MCF 10A (cell line): ENCODE results near the gene FBLL1. TPM values are rescaled to one million over a fixed set of nuclear protein-coding genes. Genes with fewer than 3 reads are reported as not detected.
"Not testable (repeated sequence)": the region's sequence is repeated elsewhere in the genome, so short reads cannot be mapped to it uniquely, and the experiment has no call there.

Experiments used
- BruUV-seq: library from RNA; stranded (reverse); fragments of 400-500 nt; replicated peaks from 2 replicates; lab custom pipeline; 2021; lab: Mats Ljungman, UMichigan
- CTCF ChIA-PET: fragments of 300-600 bp; sonication (Branson Sonifier 250); formaldehyde crosslinking; extraction: SDS; loops from one replicate; lab custom pipeline; 2021; ENCODE audit warnings: antibody characterized with exemption, inconsistent platforms; lab: Yijun Ruan, JAX
- POLR2A ChIA-PET: fragments of 300-600, 350-650 bp; sonication (Branson Sonifier 250); formaldehyde crosslinking; extraction: SDS; loops from one replicate; lab custom pipeline; 2020; ENCODE audit warnings: antibody characterized with exemption, inconsistent platforms; lab: Yijun Ruan, JAX
- DNase-seq: peaks from one replicate; pipeline ENCODE4 v3.0.0-alpha.2; 2018; ENCODE audit not compliant: unreplicated experiment
- H3K27ac Mint-ChIP-seq: one replicate; pipeline ENCODE4 v1.8.0; 2022; ENCODE audit warnings: mild to moderate bottlenecking, low read depth, mixed read lengths; ENCODE audit not compliant: unreplicated experiment
- H3K27me3 Mint-ChIP-seq: one replicate; pipeline ENCODE4 v1.8.0; 2022; ENCODE audit warnings: mixed read lengths; ENCODE audit not compliant: insufficient read depth, unreplicated experiment
- H3K36me3 Mint-ChIP-seq: one replicate; pipeline ENCODE4 v1.8.0; 2022; ENCODE audit warnings: mild to moderate bottlenecking, moderate library complexity, mixed read lengths; ENCODE audit not compliant: insufficient read depth, unreplicated experiment
- H3K4me1 Mint-ChIP-seq: one replicate; pipeline ENCODE4 v1.8.0; 2022; ENCODE audit warnings: mixed read lengths; ENCODE audit not compliant: insufficient read depth, unreplicated experiment
- H3K4me3 Mint-ChIP-seq: one replicate; pipeline ENCODE4 v1.8.0; 2022; ENCODE audit warnings: mild to moderate bottlenecking, moderate library complexity, mixed read lengths; ENCODE audit not compliant: unreplicated experiment
- H3K9me3 Mint-ChIP-seq: one replicate; pipeline ENCODE4 v1.8.0; 2022; ENCODE audit warnings: mixed read lengths; ENCODE audit not compliant: unreplicated experiment
- intact Hi-C: fragments of 100-400 bp; cut with micrococcal nuclease; formaldehyde crosslinking; loops from 2 replicates; pipeline ENCODE4 v1.14.1; 2022
- total RNA-seq: library from RNA; stranded (reverse); gene quantifications from 2 replicates; pipeline ENCODE4 v1.2.3, GENCODE V29; 2022
- TF ChIP-seq, protein P1 (sequence below): fragments of 200-600 bp; IDR thresholded peaks from one replicate; pipeline ENCODE4 v1.8.0; 2022; ENCODE audit warnings: antibody characterized with exemption, mild to moderate bottlenecking; ENCODE audit not compliant: unreplicated experiment

FBLL1 gene
- total RNA-seq, 1 experiment from 2014 or later: not detected

DNA sequence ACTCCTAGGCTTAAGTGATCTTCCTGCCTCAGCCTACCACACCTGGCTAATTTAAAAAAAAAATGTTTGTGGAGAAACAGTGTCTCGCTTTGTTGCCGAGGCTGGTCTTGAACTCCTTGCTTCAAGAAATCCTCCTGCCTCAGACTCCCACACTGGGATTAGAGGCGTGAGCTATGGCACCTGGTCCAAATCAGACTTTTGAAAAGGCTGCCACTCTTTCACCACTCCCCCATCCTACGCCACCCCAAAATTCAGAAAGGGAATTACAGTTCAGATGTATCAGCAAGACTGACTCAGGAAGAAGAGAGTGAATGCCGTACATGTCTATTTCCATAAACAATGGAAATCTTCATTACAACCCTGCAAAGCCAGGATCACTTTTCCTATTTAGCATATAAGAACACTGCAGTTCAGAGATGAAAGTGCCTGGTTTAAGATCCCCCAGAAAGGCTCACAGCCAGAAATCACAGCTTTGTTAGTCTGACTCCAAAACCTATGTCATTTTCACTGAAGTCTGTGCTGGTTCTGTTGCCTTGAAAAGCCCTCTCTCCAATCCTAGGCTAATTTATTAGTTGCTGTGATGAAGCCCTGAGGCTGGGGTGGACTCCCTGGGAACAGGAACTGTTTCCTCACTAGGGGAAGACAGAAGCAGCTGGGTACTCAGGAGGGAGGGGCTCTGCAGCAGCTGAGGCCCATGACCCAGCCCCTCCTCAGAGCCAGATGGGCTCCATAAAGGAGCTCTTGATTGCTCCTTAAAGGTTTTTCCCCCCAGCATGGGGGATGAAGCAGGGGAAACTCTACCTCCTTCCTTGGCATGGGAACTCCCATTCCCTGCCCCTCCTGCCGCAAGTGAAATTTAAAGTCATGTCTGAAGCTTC is 3.1 kb downstream of the FBLL1 start:
- Mint-ChIP-seq H3K27me3 (no peaks in the 10 kb centered on the region), H3K27ac (no peak overlapping the region), H3K4me3 (no peak overlapping the region), H3K4me1 (no peaks in the 10 kb centered on the region), H3K36me3 (no peaks in the 10 kb centered on the region), H3K9me3 (peaks cover 8% of the 10 kb centered on the region)
- TF ChIP-seq, protein P1, sequence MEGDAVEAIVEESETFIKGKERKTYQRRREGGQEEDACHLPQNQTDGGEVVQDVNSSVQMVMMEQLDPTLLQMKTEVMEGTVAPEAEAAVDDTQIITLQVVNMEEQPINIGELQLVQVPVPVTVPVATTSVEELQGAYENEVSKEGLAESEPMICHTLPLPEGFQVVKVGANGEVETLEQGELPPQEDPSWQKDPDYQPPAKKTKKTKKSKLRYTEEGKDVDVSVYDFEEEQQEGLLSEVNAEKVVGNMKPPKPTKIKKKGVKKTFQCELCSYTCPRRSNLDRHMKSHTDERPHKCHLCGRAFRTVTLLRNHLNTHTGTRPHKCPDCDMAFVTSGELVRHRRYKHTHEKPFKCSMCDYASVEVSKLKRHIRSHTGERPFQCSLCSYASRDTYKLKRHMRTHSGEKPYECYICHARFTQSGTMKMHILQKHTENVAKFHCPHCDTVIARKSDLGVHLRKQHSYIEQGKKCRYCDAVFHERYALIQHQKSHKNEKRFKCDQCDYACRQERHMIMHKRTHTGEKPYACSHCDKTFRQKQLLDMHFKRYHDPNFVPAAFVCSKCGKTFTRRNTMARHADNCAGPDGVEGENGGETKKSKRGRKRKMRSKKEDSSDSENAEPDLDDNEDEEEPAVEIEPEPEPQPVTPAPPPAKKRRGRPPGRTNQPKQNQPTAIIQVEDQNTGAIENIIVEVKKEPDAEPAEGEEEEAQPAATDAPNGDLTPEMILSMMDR: no peak
- ChIA-PET CTCF (interaction anchor here (0.8 to 1.1 kb wide), 2 partner anchors 262 to 269 kb away, joined by 3 read pairs; no protein-coding TSS in a partner anchor), POLR2A (no interaction called here)
- BruUV-seq: no TSS peak
- no peak for DNase-seq
- intact Hi-C loops: no loop called here

DNA sequence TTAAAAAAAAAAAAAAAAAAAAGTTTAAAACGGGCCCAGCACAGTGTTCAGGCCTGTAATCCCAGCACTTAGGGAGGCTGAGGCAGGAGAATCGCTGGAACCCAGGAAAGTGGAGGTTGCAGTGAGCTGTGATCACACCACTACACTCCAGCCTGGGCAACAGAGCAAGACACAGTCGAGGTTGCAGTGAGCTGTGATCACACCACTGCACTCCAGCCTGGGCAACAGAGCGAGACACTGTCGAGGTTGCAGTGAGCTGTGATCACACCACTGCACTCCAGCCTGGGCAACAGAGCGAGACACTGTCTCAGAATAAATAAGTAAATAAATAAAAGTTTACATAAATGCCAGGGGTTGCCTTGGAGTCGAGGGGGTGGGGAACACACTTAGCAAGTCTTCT is 5.2 kb downstream of the FBLL1 start:
- H3K4me3 Mint-ChIP-seq, H3K36me3 Mint-ChIP-seq, H3K27ac Mint-ChIP-seq, DNase-seq, H3K4me1 Mint-ChIP-seq, H3K9me3 Mint-ChIP-seq, H3K27me3 Mint-ChIP-seq, intact Hi-C loops, BruUV-seq, POLR2A ChIA-PET: not testable (repeated sequence)
- CTCF ChIA-PET: interaction anchor here (0.7 kb wide), 1 partner anchor 8 kb away, joined by 3 read pairs; no protein-coding TSS in a partner anchor

DNA sequence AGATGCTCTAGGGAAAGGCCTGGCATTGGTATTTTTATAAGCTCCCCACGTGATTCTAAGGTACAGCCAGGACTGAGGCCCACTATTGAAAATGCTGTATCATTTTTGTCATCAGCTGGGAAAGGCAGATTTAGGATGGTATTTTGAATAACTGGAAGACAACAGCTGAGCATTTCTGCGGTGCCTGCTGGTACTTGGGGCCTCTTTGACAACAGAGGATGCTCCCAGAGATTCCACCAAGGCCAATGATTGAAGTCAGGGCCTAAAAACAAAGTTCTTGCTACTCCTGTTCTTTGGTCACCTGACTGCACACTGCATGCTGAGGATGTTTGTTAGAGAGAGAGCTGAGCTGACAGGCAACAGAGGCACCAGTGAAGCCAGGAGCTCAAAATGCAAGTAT is 8.1 kb downstream of the FBLL1 start:
- H3K36me3 Mint-ChIP-seq: no peaks in the 10 kb centered on the region
- intact Hi-C loops: no loop called here
- H3K4me3 Mint-ChIP-seq: no peak overlapping the region
- no peak for DNase-seq
- BruUV-seq: no TSS peak
- TF ChIP-seq, protein P1: no peak
- H3K9me3 Mint-ChIP-seq: no peaks in the 10 kb centered on the region
- H3K4me1 Mint-ChIP-seq: no peaks in the 10 kb centered on the region
- no peaks in the 10 kb centered on the region for H3K27me3 Mint-ChIP-seq
- POLR2A ChIA-PET: interaction anchor here (0.6 to 1.0 kb wide), 2 partner anchors 16 to 268 kb away, joined by 3 to 4 read pairs; no protein-coding TSS in a partner anchor
- CTCF ChIA-PET: interaction anchor here (0.7 to 1.2 kb wide), 3 partner anchors 11 to 1008 kb away, joined by 3 to 5 read pairs (median 3); no protein-coding TSS in a partner anchor
- no peak overlapping the region for H3K27ac Mint-ChIP-seq

DNA sequence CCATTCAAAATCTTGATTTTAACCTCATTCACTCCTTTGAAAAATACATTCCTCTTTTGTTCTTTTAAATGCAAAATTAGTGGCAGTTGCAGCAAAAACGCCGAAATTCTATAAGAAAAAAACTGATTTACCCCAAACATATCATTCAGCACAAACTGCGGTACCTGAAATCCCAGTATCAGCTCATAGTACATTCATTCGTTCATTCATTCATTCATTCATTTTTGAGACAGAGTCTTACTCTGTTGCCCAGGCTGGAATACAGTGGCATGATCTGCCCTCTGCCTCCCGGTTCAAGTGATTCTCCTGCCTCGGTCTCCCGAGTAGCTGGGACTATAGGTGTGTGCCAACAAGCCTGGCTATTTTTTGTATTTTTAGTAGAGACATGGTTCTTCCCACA is 20.4 kb downstream of the FBLL1 start:
- H3K4me3 Mint-ChIP-seq: no peak overlapping the region
- ChIA-PET CTCF (interaction anchor here (0.6 kb wide), 1 partner anchor 132 kb away, joined by 5 read pairs; no protein-coding TSS in a partner anchor), POLR2A (interaction anchor here (0.7 to 1.5 kb wide), 3 partner anchors 30 to 1127 kb away, joined by 3 to 6 read pairs (median 4); partner anchors contain the start of gene PANK3)
- TF ChIP-seq, protein P1: no peak
- BruUV-seq: no TSS peak
- H3K36me3 Mint-ChIP-seq: peaks cover 48% of the 10 kb centered on the region
- H3K4me1 Mint-ChIP-seq: peaks cover 24% of the 10 kb centered on the region
- no peaks in the 10 kb centered on the region for H3K27me3 Mint-ChIP-seq
- DNase-seq: no peak
- peaks cover 7% of the 10 kb centered on the region for H3K9me3 Mint-ChIP-seq
- H3K27ac Mint-ChIP-seq: no peak overlapping the region
- intact Hi-C loops: no loop called here
